ENCODE data around the gene CDC37L1.
"Not testable (repeated sequence)": the region's sequence is repeated elsewhere in the genome, so short reads cannot be mapped to it uniquely, and the experiment has no call there.

Gene CDC37L1

GRCh38 chr9:4716163-4716562, 36.8 kb downstream of the CDC37L1 start:
- no peak for DNase-seq

- no peak for DNase-seq
Observed at GRCh38 chr9:4717815-4718214, 38.4 kb downstream of the CDC37L1 start.

- DNase-seq: no peak
Observed at GRCh38 chr9:4718911-4719310, 39.5 kb downstream of the CDC37L1 start.

GRCh38 chr9:4721736-4722135, 42.4 kb downstream of the CDC37L1 start:
- DNase-seq: no peak

GRCh38 chr9:4725706-4726442, 46.5 kb downstream of the CDC37L1 start:
- DNase-seq: no peak

GRCh38 chr9:4727593-4727992, 48.2 kb downstream of the CDC37L1 start:
- DNase-seq: no peak

- DNase-seq: no peak
Observed at GRCh38 chr9:4732890-4733289, 53.5 kb downstream of the CDC37L1 start.

GRCh38 chr9:4734150-4734549, 54.8 kb downstream of the CDC37L1 start:
- no peak for DNase-seq

GRCh38 chr9:4738866-4739586, 59.7 kb downstream of the CDC37L1 start:
- no peak for DNase-seq

- no peak for DNase-seq
Observed at GRCh38 chr9:4739587-4740387, 60.4 kb downstream of the CDC37L1 start.

- DNase-seq: no peak
Observed at GRCh38 chr9:4740388-4740637, 60.9 kb downstream of the CDC37L1 start.

- peak in 13 of 14 donors; percentile 54 to 87 (median 65) for DNase-seq
Observed at GRCh38 chr9:4740638-4741364, 61.4 kb downstream of the CDC37L1 start, which contains the start of gene AK3. Gene AK3 (minus strand): TSS chr9:4741202. CDS start chr9:4741087, 115 bp downstream.

GRCh38 chr9:4741365-4742089, 62.2 kb downstream of the CDC37L1 start:
- peak in 10 of 14 donors; percentile 22 to 66 (median 52) for DNase-seq

- peak in 1 of 14 donors; percentile 21 for DNase-seq
Observed at GRCh38 chr9:4742246-4742645, 62.9 kb downstream of the CDC37L1 start.

- DNase-seq: peak in 1 of 14 donors; percentile 1
Observed at GRCh38 chr9:4743131-4743875, 63.9 kb downstream of the CDC37L1 start.

- DNase-seq: no peak
Observed at GRCh38 chr9:4746278-4747030, 67.1 kb downstream of the CDC37L1 start.

GRCh38 chr9:4748612-4749011, 69.2 kb downstream of the CDC37L1 start:
- no peak for DNase-seq

GRCh38 chr9:4750023-4750673, 70.8 kb downstream of the CDC37L1 start:
- no peak for DNase-seq

GRCh38 chr9:4754530-4754929, 75.2 kb downstream of the CDC37L1 start:
- DNase-seq: not testable (repeated sequence)
